ENCODE measurements around the gene SIAE. TPM values are rescaled to one million over a fixed set of nuclear protein-coding genes. Genes with fewer than 3 reads are reported as not detected.

Gene SIAE
- total and polyA plus RNA-seq, 4 donors: 6.4 to 33.9 (median 11.3) TPM

DNA sequence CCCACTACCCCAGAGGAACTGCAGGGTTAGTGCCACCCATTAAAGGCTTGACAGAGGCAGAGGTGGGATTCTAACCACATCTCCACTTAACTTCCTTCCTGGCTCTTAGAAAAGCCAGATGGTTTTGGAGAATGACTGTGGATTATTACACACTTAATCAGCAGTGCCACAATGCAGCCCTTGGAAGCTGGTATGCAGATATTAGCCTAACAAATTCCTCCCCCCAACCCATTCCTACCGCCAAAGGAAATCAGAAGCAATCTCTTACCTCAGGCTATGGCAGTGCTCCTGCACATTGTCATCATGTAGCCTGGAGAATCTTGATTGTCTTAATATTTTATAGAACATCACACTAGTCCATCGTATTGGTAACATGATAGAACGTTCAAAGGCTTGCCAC lies 43.1 kb upstream of the SIAE start (continued):
- TF ChIP-seq, protein P1, sequence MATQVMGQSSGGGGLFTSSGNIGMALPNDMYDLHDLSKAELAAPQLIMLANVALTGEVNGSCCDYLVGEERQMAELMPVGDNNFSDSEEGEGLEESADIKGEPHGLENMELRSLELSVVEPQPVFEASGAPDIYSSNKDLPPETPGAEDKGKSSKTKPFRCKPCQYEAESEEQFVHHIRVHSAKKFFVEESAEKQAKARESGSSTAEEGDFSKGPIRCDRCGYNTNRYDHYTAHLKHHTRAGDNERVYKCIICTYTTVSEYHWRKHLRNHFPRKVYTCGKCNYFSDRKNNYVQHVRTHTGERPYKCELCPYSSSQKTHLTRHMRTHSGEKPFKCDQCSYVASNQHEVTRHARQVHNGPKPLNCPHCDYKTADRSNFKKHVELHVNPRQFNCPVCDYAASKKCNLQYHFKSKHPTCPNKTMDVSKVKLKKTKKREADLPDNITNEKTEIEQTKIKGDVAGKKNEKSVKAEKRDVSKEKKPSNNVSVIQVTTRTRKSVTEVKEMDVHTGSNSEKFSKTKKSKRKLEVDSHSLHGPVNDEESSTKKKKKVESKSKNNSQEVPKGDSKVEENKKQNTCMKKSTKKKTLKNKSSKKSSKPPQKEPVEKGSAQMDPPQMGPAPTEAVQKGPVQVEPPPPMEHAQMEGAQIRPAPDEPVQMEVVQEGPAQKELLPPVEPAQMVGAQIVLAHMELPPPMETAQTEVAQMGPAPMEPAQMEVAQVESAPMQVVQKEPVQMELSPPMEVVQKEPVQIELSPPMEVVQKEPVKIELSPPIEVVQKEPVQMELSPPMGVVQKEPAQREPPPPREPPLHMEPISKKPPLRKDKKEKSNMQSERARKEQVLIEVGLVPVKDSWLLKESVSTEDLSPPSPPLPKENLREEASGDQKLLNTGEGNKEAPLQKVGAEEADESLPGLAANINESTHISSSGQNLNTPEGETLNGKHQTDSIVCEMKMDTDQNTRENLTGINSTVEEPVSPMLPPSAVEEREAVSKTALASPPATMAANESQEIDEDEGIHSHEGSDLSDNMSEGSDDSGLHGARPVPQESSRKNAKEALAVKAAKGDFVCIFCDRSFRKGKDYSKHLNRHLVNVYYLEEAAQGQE (IDR thresholded peaks at IDR 0.05): no peak
- TF ChIP-seq GABPA (IDR thresholded peaks at IDR 0.05 in 1 of 2, conservative IDR thresholded peaks at IDR 0.05 in 1 of 2) (no peak), YY1 (IDR thresholded peaks at IDR 0.05) (no peak), RXRA (IDR thresholded peaks at IDR 0.05) (no peak)
- TF ChIP-seq, protein P2, sequence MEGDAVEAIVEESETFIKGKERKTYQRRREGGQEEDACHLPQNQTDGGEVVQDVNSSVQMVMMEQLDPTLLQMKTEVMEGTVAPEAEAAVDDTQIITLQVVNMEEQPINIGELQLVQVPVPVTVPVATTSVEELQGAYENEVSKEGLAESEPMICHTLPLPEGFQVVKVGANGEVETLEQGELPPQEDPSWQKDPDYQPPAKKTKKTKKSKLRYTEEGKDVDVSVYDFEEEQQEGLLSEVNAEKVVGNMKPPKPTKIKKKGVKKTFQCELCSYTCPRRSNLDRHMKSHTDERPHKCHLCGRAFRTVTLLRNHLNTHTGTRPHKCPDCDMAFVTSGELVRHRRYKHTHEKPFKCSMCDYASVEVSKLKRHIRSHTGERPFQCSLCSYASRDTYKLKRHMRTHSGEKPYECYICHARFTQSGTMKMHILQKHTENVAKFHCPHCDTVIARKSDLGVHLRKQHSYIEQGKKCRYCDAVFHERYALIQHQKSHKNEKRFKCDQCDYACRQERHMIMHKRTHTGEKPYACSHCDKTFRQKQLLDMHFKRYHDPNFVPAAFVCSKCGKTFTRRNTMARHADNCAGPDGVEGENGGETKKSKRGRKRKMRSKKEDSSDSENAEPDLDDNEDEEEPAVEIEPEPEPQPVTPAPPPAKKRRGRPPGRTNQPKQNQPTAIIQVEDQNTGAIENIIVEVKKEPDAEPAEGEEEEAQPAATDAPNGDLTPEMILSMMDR (IDR thresholded peaks at IDR 0.05; ENCODE audit: low read depth, low read length, missing input control): no peak

DNA sequence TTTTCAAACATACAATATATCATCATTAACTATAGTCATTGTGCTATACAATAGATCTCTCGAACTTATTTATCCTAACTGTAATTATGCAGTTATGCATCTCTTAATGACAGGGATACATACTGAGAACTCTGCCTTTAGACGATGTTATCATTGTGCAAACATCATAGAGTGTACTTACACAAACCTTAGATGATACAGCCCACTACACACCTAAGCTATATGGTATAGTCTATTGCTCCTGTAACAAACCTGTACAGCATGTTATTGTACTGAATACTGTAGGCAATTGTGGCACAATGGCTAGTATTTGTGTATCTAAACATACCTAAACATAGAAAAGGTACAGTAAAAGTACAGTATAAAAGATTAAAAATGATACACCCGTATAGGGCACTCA lies 38.9 kb upstream of the SIAE start:
- no peaks in the 10 kb centered on the region for H3K36me3 ChIP-seq (ENCODE audit: control insufficient read depth in 4 of 4, insufficient read depth in 3 of 4, low read depth in 1 of 4, low read length in 3 of 4)
- H3K4me3 ChIP-seq (ENCODE audit: low read depth in 1 of 3, low read length in 3 of 3): no peak overlapping the region
- no peak overlapping the region for H3K9ac ChIP-seq (ENCODE audit: low read depth in 1 of 2, low read length in 2 of 2)
- no peak for TF ChIP-seq FOXA1 (IDR thresholded peaks at IDR 0.05)
- TF ChIP-seq HNF4A (conservative IDR thresholded peaks at IDR 0.05): no peak
- TF ChIP-seq EGR1 (IDR thresholded peaks at IDR 0.05; ENCODE audit: low read depth in 2 of 2): no peak
- no peak for TF ChIP-seq YY1 (IDR thresholded peaks at IDR 0.05)
- H3K9me3 ChIP-seq (ENCODE audit: control insufficient read depth in 4 of 4, low read length in 3 of 4): peaks cover 0 to 8% (median 3%) of the 10 kb centered on the region in 4 donors
- 63% methylated on average over 3 of the region's 3 CpGs for WGBS
- no peak overlapping the region for H3K27ac ChIP-seq (ENCODE audit: low read depth in 1 of 2, low read length in 2 of 2)
- peaks cover 0 to under 1% (median 0%) of the 10 kb centered on the region in 4 donors for H3K27me3 ChIP-seq (ENCODE audit: control insufficient read depth in 4 of 4, insufficient read depth in 4 of 4, low read length in 3 of 4)
- no peak for DNase-seq (ENCODE audit: low spot score)
- peaks cover 0 to 1% (median 0%) of the 10 kb centered on the region in 4 donors for H3K4me1 ChIP-seq (ENCODE audit: control insufficient read depth in 4 of 4, insufficient read depth in 4 of 4, low read length in 3 of 4)

DNA sequence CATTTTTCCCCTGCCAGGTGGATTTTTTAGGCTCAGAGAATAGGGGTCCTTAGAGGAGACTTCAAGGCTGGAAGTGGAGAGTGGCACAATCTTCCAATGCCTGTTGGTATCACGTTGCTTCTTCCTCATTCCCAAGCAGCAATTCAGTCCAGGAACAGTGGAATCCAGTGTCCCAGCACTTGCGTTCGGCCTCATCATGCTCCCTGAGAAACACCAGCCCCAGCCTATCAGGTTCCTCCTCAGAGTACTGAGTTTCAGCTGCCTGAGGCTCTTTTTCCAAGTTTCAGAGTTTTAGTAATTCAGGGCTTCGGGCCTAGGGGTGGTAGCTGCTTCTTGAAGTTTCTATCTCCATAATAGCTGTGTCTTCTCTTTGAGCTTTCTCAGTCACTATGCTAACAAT lies 34.3 kb upstream of the SIAE start:
- H3K4me3 ChIP-seq (ENCODE audit: low read depth in 1 of 3, low read length in 3 of 3): no peak overlapping the region
- WGBS: 81% methylated on average over 4 of the region's 4 CpGs
- TF ChIP-seq YY1 (IDR thresholded peaks at IDR 0.05) (no peak), RXRA (IDR thresholded peaks at IDR 0.05) (no peak), NR2F2 (IDR thresholded peaks at IDR 0.05) (no peak), SP1 (IDR thresholded peaks at IDR 0.05) (no peak), JUND (IDR thresholded peaks at IDR 0.05) (no peak), GABPA (IDR thresholded peaks at IDR 0.05 in 1 of 2, conservative IDR thresholded peaks at IDR 0.05 in 1 of 2) (no peak)
- TF ChIP-seq, protein P2 (IDR thresholded peaks at IDR 0.05; ENCODE audit: low read depth, low read length, missing input control): no peak
- DNase-seq (ENCODE audit: low spot score): no peak
- no peaks in the 10 kb centered on the region for H3K27me3 ChIP-seq (ENCODE audit: control insufficient read depth in 4 of 4, insufficient read depth in 4 of 4, low read length in 3 of 4)
- no peaks in the 10 kb centered on the region for H3K36me3 ChIP-seq (ENCODE audit: control insufficient read depth in 4 of 4, insufficient read depth in 3 of 4, low read depth in 1 of 4, low read length in 3 of 4)
- peaks cover 0 to 13% (median 3%) of the 10 kb centered on the region in 4 donors for H3K9me3 ChIP-seq (ENCODE audit: control insufficient read depth in 4 of 4, low read length in 3 of 4)
- no peak overlapping the region for H3K27ac ChIP-seq (ENCODE audit: low read depth in 1 of 2, low read length in 2 of 2)
- no peak overlapping the region for H3K9ac ChIP-seq (ENCODE audit: low read depth in 1 of 2, low read length in 2 of 2)
- no peaks in the 10 kb centered on the region for H3K4me1 ChIP-seq (ENCODE audit: control insufficient read depth in 4 of 4, insufficient read depth in 4 of 4, low read length in 3 of 4)
